ENCODE data around the gene WDR45B.

WDR45B gene

DNA sequence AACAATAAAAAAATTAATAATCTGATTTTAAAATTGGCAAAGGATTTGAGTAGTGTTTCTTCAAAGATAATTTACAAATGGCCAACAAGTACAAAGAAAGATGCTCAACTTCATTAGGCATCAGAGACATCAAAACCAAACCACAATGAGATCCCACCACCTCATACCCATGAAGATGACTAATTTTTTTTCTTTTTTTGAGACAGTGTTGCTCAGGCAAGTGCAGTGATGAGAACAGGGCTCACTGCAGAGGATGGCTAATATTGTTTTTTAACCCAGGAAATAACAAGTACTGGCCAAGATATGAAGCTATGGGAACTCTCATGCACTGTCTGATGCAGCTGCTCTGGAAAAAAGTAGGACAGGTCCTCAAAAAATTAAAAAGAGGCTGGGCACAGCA is 14.9 kb downstream of the WDR45B start:
- no peak overlapping the region for H3K27ac ChIP-seq
- H3K4me3 ChIP-seq (ENCODE audit: low read depth in 1 of 2, low read length in 1 of 2), result no peak overlapping the region
- H3K9me3 ChIP-seq, result no peaks in the 10 kb centered on the region
- no peak for TF ChIP-seq CTCF (IDR thresholded peaks at IDR 0.05)
- no peaks in the 10 kb centered on the region for H3K4me1 ChIP-seq (ENCODE audit: control insufficient read depth in 1 of 2, insufficient read depth in 1 of 2, low read depth in 1 of 2, low read length in 1 of 2)
- peaks cover 51% of the 10 kb centered on the region for H3K36me3 ChIP-seq
- no peaks in the 10 kb centered on the region for H3K27me3 ChIP-seq

- H3K9me3 ChIP-seq, result no peaks in the 10 kb centered on the region
- H3K4me3 ChIP-seq (ENCODE audit: low read depth in 1 of 2, low read length in 1 of 2), result no peak overlapping the region
- H3K27me3 ChIP-seq, result no peaks in the 10 kb centered on the region
- TF ChIP-seq CTCF (IDR thresholded peaks at IDR 0.05), result no peak
- H3K27ac ChIP-seq, result no peak overlapping the region
- H3K4me1 ChIP-seq (ENCODE audit: control insufficient read depth in 1 of 2, insufficient read depth in 1 of 2, low read depth in 1 of 2, low read length in 1 of 2), result peaks cover 0 to 3% of the 10 kb centered on the region in 2 experiments
- H3K36me3 ChIP-seq, result peaks cover 59% of the 10 kb centered on the region
Observed at GRCh38 chr17:82632451-82632850, 15.8 kb downstream of the WDR45B start.

DNA sequence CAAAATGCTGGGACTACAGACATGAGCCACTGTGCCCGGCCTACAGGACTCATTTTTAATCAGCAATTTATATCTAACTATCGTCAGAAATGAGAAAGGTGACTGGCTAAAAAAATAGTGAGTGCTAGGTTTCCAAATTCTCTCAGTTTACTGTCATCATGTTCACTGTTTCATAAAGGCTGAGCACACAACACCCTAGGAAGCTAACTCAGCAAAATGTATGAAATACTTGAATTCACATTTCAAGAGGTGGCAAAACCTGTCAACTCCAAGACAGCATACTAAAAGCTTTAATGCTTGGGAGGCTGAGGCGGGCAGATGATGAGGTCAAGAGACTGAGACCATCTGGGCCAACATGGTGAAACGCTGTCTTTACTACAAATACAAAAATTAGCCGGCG is 16.7 kb downstream of the WDR45B start:
- Histone ChIP-seq H3K27ac (no peak overlapping the region), H3K9me3 (no peaks in the 10 kb centered on the region), H3K4me1 (ENCODE audit: control insufficient read depth in 1 of 2, insufficient read depth in 1 of 2, low read depth in 1 of 2, low read length in 1 of 2) (peaks cover 0 to 3% of the 10 kb centered on the region in 2 experiments), H3K4me3 (ENCODE audit: low read depth in 1 of 2, low read length in 1 of 2) (no peak overlapping the region), H3K27me3 (no peaks in the 10 kb centered on the region), H3K36me3 (peaks cover 64% of the 10 kb centered on the region)
- no peak for TF ChIP-seq CTCF (IDR thresholded peaks at IDR 0.05)

DNA sequence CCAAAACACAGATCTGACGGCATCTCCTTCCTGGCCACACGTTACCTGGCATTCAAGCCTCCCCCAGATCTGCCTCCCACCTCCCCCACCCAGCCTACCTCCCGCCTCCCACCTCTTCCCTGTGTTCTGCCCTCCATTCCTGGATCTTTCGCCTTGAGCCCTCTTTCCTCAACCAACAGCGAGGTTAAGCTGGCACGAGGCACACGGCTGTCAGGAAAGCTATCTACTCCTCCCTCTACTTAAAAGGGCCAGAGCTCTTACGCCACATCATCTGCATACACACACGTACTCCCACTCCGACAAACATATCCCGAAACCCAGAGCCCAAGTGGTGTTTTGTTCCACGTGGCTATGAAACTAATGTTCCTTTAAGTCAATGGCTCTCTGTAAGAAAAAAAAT is 18.0 kb downstream of the WDR45B start:
- no peak for TF ChIP-seq CTCF (IDR thresholded peaks at IDR 0.05)

GRCh38 chr17:82629748-82630147 is 18.5 kb downstream of the WDR45B start:
- no peak for TF ChIP-seq CTCF (IDR thresholded peaks at IDR 0.05)
- Histone ChIP-seq H3K27me3 (no peaks in the 10 kb centered on the region), H3K4me3 (ENCODE audit: low read depth in 1 of 2, low read length in 1 of 2) (no peak overlapping the region), H3K9me3 (no peaks in the 10 kb centered on the region), H3K36me3 (peaks cover 77% of the 10 kb centered on the region), H3K27ac (no peak overlapping the region), H3K4me1 (ENCODE audit: control insufficient read depth in 1 of 2, insufficient read depth in 1 of 2, low read depth in 1 of 2, low read length in 1 of 2) (peaks cover 0 to 3% of the 10 kb centered on the region in 2 experiments)

More for the DNA sequence above, 18.0 kb downstream of the WDR45B start:
- H3K4me1 ChIP-seq (ENCODE audit: control insufficient read depth in 1 of 2, insufficient read depth in 1 of 2, low read depth in 1 of 2, low read length in 1 of 2), result peaks cover 0 to 3% of the 10 kb centered on the region in 2 experiments
- no peaks in the 10 kb centered on the region for H3K9me3 ChIP-seq
- no peak overlapping the region for H3K27ac ChIP-seq
- no peak overlapping the region for H3K4me3 ChIP-seq (ENCODE audit: low read depth in 1 of 2, low read length in 1 of 2)
- H3K36me3 ChIP-seq, result peaks cover 75% of the 10 kb centered on the region
- no peaks in the 10 kb centered on the region for H3K27me3 ChIP-seq

GRCh38 chr17:82627405-82627804 is 20.8 kb downstream of the WDR45B start:
- TF ChIP-seq CTCF (IDR thresholded peaks at IDR 0.05), result no peak
- H3K4me1 ChIP-seq (ENCODE audit: control insufficient read depth in 1 of 2, insufficient read depth in 1 of 2, low read depth in 1 of 2, low read length in 1 of 2), result peaks cover 6 to 8% of the 10 kb centered on the region in 2 experiments

More at GRCh38 chr17:82627405-82627804, 20.8 kb downstream of the WDR45B start:
- no peaks in the 10 kb centered on the region for H3K9me3 ChIP-seq
- H3K27ac ChIP-seq, result peak overlapping the region; percentile 59
- H3K27me3 ChIP-seq, result no peaks in the 10 kb centered on the region
- no peak overlapping the region for H3K4me3 ChIP-seq (ENCODE audit: low read depth in 1 of 2, low read length in 1 of 2)
- peaks cover 75% of the 10 kb centered on the region for H3K36me3 ChIP-seq
